ENCODE data around the gene CRACR2B. TPM values are rescaled to one million over a fixed set of nuclear protein-coding genes. Genes with fewer than 3 reads are reported as not detected.

The CRACR2B gene
- total RNA-seq, 3 donors from 2014 or later (not counting 1 experiment from before 2014, with no cell fraction given) = 3.4 to 10.1 (median 3.8) TPM

GRCh38 chr11:849104-849824, 21.5 kb downstream of the CRACR2B start:
- 4% methylated on average over 71 of the region's 71 CpGs for WGBS (ENCODE audit: insufficient coverage)
- ATAC-seq = peak in 2 of 3 donors; percentile 40 to 49
- Histone ChIP-seq H3K4me3 (ENCODE audit: low read length) (peak overlapping the region; percentile 13), H3K27ac (ENCODE audit: low read length) (no peak overlapping the region), H3K4me1 (ENCODE audit: control insufficient read depth, insufficient read depth, low read length) (peaks cover 28% of the 10 kb centered on the region), H3K36me3 (ENCODE audit: control insufficient read depth, insufficient read depth, low read length) (no peaks in the 10 kb centered on the region), H3K9me3 (ENCODE audit: control insufficient read depth, insufficient read depth, low read length) (no peaks in the 10 kb centered on the region), H3K27me3 (ENCODE audit: control insufficient read depth, insufficient read depth, low read length) (peaks cover 6% of the 10 kb centered on the region)
- Mint-ChIP-seq H3K9me3 (no peaks in the 10 kb centered on the region), H3K4me3 (peak overlapping the region; percentile 78), H3K4me1 (peaks cover 0 to 21% of the 10 kb centered on the region in 2 donors), H3K36me3 (no peaks in the 10 kb centered on the region), H3K27ac (no peak overlapping the region), H3K27me3 (ENCODE audit: low read depth in 2 of 2) (no peaks in the 10 kb centered on the region)
- no peak for TF ChIP-seq CTCF (IDR thresholded peaks at IDR 0.05)
- DNase-seq = peak in 1 of 2 donors; percentile 56
- intact Hi-C loops (cut with micrococcal nuclease) = loop anchor here (10.0 kb wide), 1 partner anchor 66 kb away; the partner anchor contains the start of gene CHID1

- DNase-seq = no peak
- intact Hi-C loops (cut with micrococcal nuclease) = loop anchor here (10.0 kb wide), 1 partner anchor 65 kb away; the partner anchor contains the start of gene CHID1
- no peak for TF ChIP-seq CTCF (IDR thresholded peaks at IDR 0.05)
- peak overlapping the region; percentile 58 for H3K4me3 Mint-ChIP-seq
- no peaks in the 10 kb centered on the region for H3K36me3 ChIP-seq (ENCODE audit: control insufficient read depth, insufficient read depth, low read length)
- H3K27me3 ChIP-seq (ENCODE audit: control insufficient read depth, insufficient read depth, low read length) = peaks cover 6% of the 10 kb centered on the region
- H3K4me3 ChIP-seq (ENCODE audit: low read length) = no peak overlapping the region
- H3K27ac ChIP-seq (ENCODE audit: low read length) = no peak overlapping the region
- H3K4me1 ChIP-seq (ENCODE audit: control insufficient read depth, insufficient read depth, low read length) = peaks cover 19% of the 10 kb centered on the region
- no peaks in the 10 kb centered on the region for H3K9me3 Mint-ChIP-seq
- no peaks in the 10 kb centered on the region for H3K27me3 Mint-ChIP-seq (ENCODE audit: low read depth in 2 of 2)
- ATAC-seq = peak in 1 of 3 donors; percentile 11
- H3K4me1 Mint-ChIP-seq = peaks cover 0 to 15% of the 10 kb centered on the region in 2 donors
- 47% methylated on average over 97 of the region's 97 CpGs for whole genome bisulfite sequencing (ENCODE audit: insufficient coverage)
- no peak overlapping the region for H3K27ac Mint-ChIP-seq
- H3K9me3 ChIP-seq (ENCODE audit: control insufficient read depth, insufficient read depth, low read length) = no peaks in the 10 kb centered on the region
- H3K36me3 Mint-ChIP-seq = no peaks in the 10 kb centered on the region
Observed at GRCh38 chr11:849951-850774, 22.4 kb downstream of the CRACR2B start.

GRCh38 chr11:850775-851763, 23.4 kb downstream of the CRACR2B start:
- ATAC-seq (no peak), DNase-seq (peak in 1 of 2 donors; percentile 33)
- no peaks in the 10 kb centered on the region for H3K36me3 Mint-ChIP-seq
- H3K27me3 Mint-ChIP-seq (ENCODE audit: low read depth in 2 of 2) = no peaks in the 10 kb centered on the region
- Histone ChIP-seq H3K4me3 (ENCODE audit: low read length) (no peak overlapping the region), H3K36me3 (ENCODE audit: control insufficient read depth, insufficient read depth, low read length) (no peaks in the 10 kb centered on the region), H3K4me1 (ENCODE audit: control insufficient read depth, insufficient read depth, low read length) (peaks cover 20% of the 10 kb centered on the region), H3K27me3 (ENCODE audit: control insufficient read depth, insufficient read depth, low read length) (peaks cover 6% of the 10 kb centered on the region), H3K9me3 (ENCODE audit: control insufficient read depth, insufficient read depth, low read length) (no peaks in the 10 kb centered on the region), H3K27ac (ENCODE audit: low read length) (no peak overlapping the region)
- intact Hi-C loops (cut with micrococcal nuclease) = no loop called here
- H3K9me3 Mint-ChIP-seq = no peaks in the 10 kb centered on the region
- no peak overlapping the region for H3K4me3 Mint-ChIP-seq
- no peak overlapping the region for H3K27ac Mint-ChIP-seq
- TF ChIP-seq CTCF (IDR thresholded peaks at IDR 0.05) = no peak
- H3K4me1 Mint-ChIP-seq = peaks cover 0 to 12% of the 10 kb centered on the region in 2 donors
- 92% methylated on average over 28 of the region's 28 CpGs for WGBS (ENCODE audit: insufficient coverage)
